SK-N-SH treated with all-trans-retinoic acid at 6 μM for 48 hours (cell line): ENCODE measurements around the gene UPK3A.

Experiments used
- ARNTL ChIP-seq: fragments of 450-650 bp; formaldehyde crosslinking; IDR thresholded peaks from 2 replicates; pipeline ENCODE4 v1.5.0; 2020; ENCODE audit warnings: low read depth, mild to moderate bottlenecking, moderate library complexity, borderline replicate concordance
- GLIS3 ChIP-seq: fragments of 250-450 bp; sonication (Bioruptor Pico); IDR thresholded peaks from 2 replicates; pipeline ENCODE4 v1.5.0; 2020; ENCODE audit warnings: mild to moderate bottlenecking, moderate library complexity
- ISL1 ChIP-seq: fragments of 250-450 bp; sonication (Bioruptor Pico); IDR thresholded peaks from 2 replicates; pipeline ENCODE4 v2.1.2; 2022; ENCODE audit warnings: mild to moderate bottlenecking, moderate library complexity
- PPARA ChIP-seq: fragments of 250-450 bp; sonication (Bioruptor Pico); IDR thresholded peaks from 2 replicates; pipeline ENCODE4 v1.5.0; 2020; ENCODE audit warnings: mild to moderate bottlenecking, borderline replicate concordance
- RARB ChIP-seq: fragments of 250-450 bp; sonication (Bioruptor Pico); IDR thresholded peaks from 2 replicates; pipeline ENCODE4 v1.8.0; 2021; ENCODE audit warnings: mild to moderate bottlenecking, moderate library complexity
- TCF4 ChIP-seq: fragments of 250-450 bp; sonication (Bioruptor Pico); IDR thresholded peaks from 2 replicates; pipeline ENCODE4 v1.8.0; 2021; ENCODE audit warnings: mild to moderate bottlenecking, moderate library complexity, borderline replicate concordance
- ZFP30 ChIP-seq: fragments of 450-650 bp; formaldehyde crosslinking; IDR thresholded peaks from 2 replicates; pipeline ENCODE4 v1.5.0; 2022; ENCODE audit warnings: mild to moderate bottlenecking, moderate library complexity
- TF ChIP-seq, protein P1 (sequence below): fragments of 250-450 bp; sonication (Bioruptor Pico); IDR thresholded peaks from 2 replicates; pipeline ENCODE4 v1.5.1; 2020; ENCODE audit warnings: low read depth, mild to moderate bottlenecking, moderate library complexity

- TF ChIP-seq, protein P1, sequence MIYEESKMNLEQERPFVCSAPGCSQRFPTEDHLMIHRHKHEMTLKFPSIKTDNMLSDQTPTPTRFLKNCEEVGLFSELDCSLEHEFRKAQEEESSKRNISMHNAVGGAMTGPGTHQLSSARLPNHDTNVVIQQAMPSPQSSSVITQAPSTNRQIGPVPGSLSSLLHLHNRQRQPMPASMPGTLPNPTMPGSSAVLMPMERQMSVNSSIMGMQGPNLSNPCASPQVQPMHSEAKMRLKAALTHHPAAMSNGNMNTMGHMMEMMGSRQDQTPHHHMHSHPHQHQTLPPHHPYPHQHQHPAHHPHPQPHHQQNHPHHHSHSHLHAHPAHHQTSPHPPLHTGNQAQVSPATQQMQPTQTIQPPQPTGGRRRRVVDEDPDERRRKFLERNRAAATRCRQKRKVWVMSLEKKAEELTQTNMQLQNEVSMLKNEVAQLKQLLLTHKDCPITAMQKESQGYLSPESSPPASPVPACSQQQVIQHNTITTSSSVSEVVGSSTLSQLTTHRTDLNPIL, result no peak
- TF ChIP-seq TCF4 (CRISPR knock-in tag), result no peak
- no peak for TF ChIP-seq GLIS3 (CRISPR knock-in tag)
- TF ChIP-seq ISL1 (CRISPR knock-in tag), result no peak
- TF ChIP-seq ARNTL, result no peak
- no peak for TF ChIP-seq PPARA (CRISPR knock-in tag)
- TF ChIP-seq ZFP30 (CRISPR knock-in tag), result no peak
- TF ChIP-seq RARB (CRISPR knock-in tag), result no peak
Observed at GRCh38 chr22:45251825-45252224, 32.9 kb upstream of the UPK3A start.
